ENCODE data around the gene C1QA. TPM values are rescaled to one million over a fixed set of nuclear protein-coding genes. Genes with fewer than 3 reads are reported as not detected.

Gene C1QA
- total and polyA plus RNA-seq, 3 donors from 2014 or later = 8.7 to 142 (median 29.8) TPM

DNA sequence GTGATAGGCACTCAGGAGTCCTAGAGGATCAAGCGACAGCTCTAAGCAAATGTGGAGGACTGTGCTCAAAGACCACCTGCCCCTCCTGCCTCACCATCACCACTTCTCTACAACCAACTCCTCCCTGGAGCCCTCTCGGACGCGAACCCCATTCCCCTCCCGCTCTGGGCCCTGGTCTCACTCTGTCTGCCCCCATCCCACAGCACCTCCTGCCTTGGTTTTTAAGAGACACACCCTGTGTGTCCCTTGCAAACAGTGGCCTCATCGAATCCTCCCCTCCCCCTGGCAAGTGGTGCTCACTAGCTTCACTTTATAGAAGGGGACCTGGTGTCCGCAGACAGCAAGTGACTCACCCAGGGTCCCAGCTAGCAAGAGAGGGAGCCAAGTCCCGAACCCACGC is 44.4 kb upstream of the C1QA start:
- Histone ChIP-seq H3K27me3 (no peaks in the 10 kb centered on the region), H3K4me1 (no peaks in the 10 kb centered on the region), H3K36me3 (ENCODE audit: low read depth, missing control alignments) (no peaks in the 10 kb centered on the region), H3K27ac (no peak overlapping the region), H3K9me3 (no peaks in the 10 kb centered on the region), H3K4me3 (no peak overlapping the region)
- whole genome bisulfite sequencing, 2 donors = 91 to 97% methylated on average over 7 to 9 of the region's 9 CpGs
- DNase-seq = no peak
- no peak for TF ChIP-seq POLR2A (IDR thresholded peaks at IDR 0.05)
- TF ChIP-seq, protein P1, sequence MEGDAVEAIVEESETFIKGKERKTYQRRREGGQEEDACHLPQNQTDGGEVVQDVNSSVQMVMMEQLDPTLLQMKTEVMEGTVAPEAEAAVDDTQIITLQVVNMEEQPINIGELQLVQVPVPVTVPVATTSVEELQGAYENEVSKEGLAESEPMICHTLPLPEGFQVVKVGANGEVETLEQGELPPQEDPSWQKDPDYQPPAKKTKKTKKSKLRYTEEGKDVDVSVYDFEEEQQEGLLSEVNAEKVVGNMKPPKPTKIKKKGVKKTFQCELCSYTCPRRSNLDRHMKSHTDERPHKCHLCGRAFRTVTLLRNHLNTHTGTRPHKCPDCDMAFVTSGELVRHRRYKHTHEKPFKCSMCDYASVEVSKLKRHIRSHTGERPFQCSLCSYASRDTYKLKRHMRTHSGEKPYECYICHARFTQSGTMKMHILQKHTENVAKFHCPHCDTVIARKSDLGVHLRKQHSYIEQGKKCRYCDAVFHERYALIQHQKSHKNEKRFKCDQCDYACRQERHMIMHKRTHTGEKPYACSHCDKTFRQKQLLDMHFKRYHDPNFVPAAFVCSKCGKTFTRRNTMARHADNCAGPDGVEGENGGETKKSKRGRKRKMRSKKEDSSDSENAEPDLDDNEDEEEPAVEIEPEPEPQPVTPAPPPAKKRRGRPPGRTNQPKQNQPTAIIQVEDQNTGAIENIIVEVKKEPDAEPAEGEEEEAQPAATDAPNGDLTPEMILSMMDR (IDR thresholded peaks at IDR 0.05) = no peak
- intact Hi-C loops (cut with DNase I; ENCODE audit: low total_unique reads) = no loop called here

DNA sequence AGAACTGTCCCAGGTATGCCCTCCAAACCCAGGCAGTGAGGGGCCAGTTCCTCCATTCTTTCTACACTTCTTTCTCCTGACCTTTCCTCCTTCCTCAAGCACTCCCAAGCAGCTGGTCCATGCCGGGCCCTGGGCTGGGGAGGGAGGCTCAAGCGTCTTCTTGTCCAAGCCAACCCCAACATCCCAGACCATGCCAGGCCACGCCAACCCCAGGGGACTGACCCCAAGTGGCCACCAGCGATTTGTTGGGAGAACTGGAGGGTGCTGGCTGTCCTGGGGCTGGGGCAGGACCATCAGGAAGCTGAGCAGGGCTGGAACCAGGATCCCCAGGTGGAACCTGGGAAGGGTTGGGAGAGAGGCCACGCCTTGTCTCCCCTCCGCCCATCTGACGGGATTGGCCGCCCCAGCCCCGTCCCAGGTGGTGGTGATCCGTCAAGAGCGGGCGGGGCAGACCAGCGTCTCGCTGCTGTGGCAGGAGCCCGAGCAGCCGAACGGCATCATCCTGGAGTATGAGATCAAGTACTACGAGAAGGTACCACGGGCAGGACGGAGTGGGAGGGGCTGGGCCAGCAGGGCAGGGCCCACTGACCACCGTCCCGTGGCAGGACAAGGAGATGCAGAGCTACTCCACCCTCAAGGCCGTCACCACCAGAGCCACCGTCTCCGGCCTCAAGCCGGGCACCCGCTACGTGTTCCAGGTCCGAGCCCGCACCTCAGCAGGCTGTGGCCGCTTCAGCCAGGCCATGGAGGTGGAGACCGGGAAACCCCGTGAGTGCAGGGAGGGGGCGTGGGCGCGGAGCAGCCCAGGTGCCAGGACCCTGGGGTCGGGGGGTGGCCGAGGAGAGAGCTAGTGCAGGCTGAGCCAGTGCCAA is 43.3 kb upstream of the C1QA start:
- Histone ChIP-seq H3K36me3 (ENCODE audit: low read depth, missing control alignments) (no peaks in the 10 kb centered on the region), H3K27me3 (no peaks in the 10 kb centered on the region)
- 61 to 64% methylated on average over 14 to 38 of the region's 38 CpGs for WGBS, 2 donors

DNA sequence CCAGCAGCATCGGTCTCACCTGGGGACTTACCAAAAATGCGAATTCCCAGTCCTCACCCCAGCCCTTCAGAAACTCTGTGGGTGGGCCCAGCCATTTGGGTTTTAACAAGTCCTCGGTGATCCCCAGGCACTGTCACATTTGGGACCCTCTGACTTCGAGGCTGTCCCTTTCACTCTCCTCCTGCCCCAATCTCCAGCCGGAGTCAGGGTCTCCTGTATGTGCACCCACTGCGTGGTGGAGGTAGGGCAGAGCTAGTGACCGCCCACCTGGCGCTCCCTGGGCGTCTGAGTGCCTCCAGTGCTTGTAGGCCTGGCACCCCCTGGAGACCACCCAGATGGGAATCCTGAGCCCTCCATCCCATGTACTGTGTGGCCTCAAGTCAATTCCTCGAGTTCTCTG is 42.0 kb upstream of the C1QA start:
- TF ChIP-seq, protein P1 (IDR thresholded peaks at IDR 0.05) = no peak
- no peak for TF ChIP-seq POLR2A (IDR thresholded peaks at IDR 0.05)
- Histone ChIP-seq H3K9me3 (no peaks in the 10 kb centered on the region), H3K4me3 (no peak overlapping the region), H3K4me1 (no peaks in the 10 kb centered on the region), H3K27ac (no peak overlapping the region), H3K27me3 (no peaks in the 10 kb centered on the region), H3K36me3 (ENCODE audit: low read depth, missing control alignments) (no peaks in the 10 kb centered on the region)
- intact Hi-C loops (cut with DNase I; ENCODE audit: low total_unique reads) = no loop called here
- no peak for DNase-seq
- 85 to 95% methylated on average over 10 of the region's 10 CpGs for WGBS, 2 donors

More for the DNA sequence above, 43.3 kb upstream of the C1QA start:
- TF ChIP-seq POLR2A (IDR thresholded peaks at IDR 0.05) = no peak
- TF ChIP-seq, protein P1 (IDR thresholded peaks at IDR 0.05) = no peak
- Histone ChIP-seq H3K27ac (no peak overlapping the region), H3K4me1 (no peaks in the 10 kb centered on the region), H3K9me3 (no peaks in the 10 kb centered on the region), H3K4me3 (no peak overlapping the region)
- no peak for DNase-seq
- intact Hi-C loops (cut with DNase I; ENCODE audit: low total_unique reads) = no loop called here

DNA sequence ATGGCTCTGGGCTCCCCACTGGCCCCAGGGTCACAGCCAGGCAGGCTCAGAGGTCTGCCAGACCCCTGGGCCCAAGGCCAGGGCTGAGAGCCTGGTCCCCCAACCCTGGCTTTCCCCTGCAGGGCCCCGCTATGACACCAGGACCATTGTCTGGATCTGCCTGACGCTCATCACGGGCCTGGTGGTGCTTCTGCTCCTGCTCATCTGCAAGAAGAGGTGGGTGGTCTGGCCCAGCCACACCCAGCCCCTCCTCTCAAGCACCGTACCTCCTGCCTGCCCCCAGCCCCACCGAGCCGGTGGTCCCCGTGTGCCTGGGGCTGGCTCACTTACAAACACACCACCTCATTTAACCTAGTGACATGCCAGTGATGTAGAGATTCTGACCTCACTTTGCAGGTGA is 41.3 kb upstream of the C1QA start:
- Histone ChIP-seq H3K36me3 (ENCODE audit: low read depth, missing control alignments) (no peaks in the 10 kb centered on the region), H3K27me3 (no peaks in the 10 kb centered on the region), H3K27ac (no peak overlapping the region), H3K4me1 (no peaks in the 10 kb centered on the region), H3K9me3 (no peaks in the 10 kb centered on the region), H3K4me3 (no peak overlapping the region)
- DNase-seq = no peak
- intact Hi-C loops (cut with DNase I; ENCODE audit: low total_unique reads) = no loop called here
- no peak for TF ChIP-seq POLR2A (IDR thresholded peaks at IDR 0.05)
- TF ChIP-seq, protein P1 (IDR thresholded peaks at IDR 0.05) = no peak
- WGBS, 2 donors = 91 to 100% methylated on average over 1 to 5 of the region's 7 CpGs
